Stimulated activated CD8-positive, alpha-beta memory T cell treated with anti-CD3 and anti-CD28 coated beads, Interleukin-4, amount 100 ng/mL, for 48 hours (primary cell): Measurements from ENCODE around the gene RET.
A peak's percentile ranks its signal among the peaks of the same experiment; 100 is the strongest.
"Not testable (repeated sequence)": the region's sequence is repeated elsewhere in the genome, so short reads cannot be mapped to it uniquely, and the experiment has no call there.

Source experiments
- DNase-seq: peaks from one replicate; pipeline ENCODE4 v3.0.0-alpha.2; 2020

The RET gene

DNA sequence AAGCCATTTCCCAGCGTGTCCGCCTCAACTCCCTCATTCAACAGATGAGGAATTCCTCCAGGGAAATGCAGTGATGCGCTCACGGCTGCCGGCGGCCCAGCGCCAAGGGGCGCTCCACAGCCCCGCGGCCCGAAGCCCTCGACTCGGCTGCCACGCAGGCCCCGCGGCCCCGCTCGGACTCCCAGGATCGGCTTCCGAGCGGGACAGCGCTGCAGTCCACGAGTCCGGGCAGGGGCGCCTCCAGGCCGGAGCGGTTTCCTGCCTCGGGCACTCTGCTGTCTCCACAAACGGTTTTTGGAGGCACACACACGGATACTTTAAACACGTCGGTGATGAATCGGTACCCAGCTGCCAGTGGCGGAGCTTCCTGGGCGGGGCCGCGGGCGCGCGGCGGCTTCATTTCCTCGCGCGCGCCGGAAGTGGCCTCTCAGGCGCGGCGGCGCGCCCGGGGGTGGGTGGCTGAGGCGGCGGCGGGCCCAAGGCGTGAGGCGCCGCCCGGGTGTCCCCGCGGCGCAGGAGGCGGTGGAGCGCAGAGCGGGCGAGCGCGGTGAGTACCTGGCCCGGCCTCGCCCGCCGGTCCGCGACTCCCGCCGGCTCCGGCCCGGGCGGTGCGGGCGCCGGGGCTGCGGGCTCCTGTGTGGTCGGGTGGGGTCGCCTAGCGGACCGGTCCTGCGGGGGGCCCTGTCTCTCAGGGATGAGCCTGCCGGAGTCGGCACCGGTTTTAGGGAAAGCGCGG, 61.3 kb downstream of the RET start, which contains the start of gene CSGALNACT2:
Gene CSGALNACT2 (plus strand): TSS at position 425 of the 736 bp plus-strand sequence. CDS start 16,705 bp downstream, outside the sequence.
- DNase-seq = peak; percentile 89

DNA sequence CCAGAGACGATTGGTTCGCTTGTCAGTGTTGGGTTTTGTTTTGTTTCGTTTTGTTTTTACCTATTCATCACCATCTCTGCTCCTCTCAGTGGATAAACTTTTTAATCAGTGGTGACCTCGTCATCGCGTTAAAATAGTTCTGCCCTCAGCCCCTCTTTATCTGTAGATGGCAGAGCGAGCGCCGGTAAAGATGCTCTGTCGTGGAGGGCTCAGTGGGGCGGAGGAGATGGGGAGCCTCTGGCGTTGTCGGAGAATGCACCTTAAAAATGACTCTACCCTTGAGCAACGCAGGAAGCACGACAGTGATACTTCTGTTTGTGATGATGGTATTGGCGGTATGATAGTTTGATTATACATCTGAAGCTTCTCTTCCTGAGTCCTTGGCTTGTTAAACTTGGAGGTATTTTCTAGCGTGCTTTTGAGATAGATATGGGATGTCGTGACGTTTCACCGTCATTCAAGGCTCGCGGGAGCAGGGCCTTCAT, 61.9 kb downstream of the RET start:
- peak; percentile 73 for DNase-seq

DNA sequence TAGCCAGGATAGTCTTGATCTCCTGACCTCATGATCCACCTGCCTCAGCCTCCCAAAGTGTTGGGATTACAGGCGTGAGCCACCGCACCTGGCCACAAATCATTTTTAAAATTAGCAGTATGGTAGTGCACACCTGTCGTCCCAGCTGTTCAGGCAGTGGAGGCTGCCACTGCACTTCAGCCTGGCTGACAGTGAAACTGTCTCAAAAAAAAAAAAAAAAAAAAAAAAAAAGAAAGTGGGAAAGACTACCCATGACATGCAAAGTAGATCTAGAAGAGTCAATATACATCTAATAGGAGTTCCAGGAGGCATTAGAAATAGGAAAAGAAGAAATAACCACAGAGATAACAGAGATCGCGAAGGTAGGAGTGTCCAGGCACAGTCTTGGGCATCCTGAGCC, 64.6 kb downstream of the RET start:
- no peak for DNase-seq

DNA sequence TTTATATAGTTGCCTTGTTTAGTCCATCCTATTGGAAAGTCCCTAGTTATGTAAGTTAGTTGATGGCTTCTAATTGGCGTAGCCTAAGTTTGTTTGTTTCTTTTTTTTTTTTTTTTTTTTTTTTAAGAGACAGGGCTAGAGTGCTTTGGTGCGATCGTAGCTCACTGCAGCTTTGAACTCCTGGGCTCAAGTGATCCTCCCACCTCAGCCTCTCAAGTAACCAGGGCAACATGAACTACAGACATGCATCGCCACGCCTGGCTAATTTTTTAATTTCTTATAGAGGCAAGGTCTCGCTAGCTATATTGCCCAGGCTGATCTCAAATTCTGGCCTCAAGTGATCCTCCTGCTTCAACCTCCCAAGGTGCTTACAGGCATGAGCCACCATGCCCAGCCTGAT, 68.4 kb downstream of the RET start:
- no peak for DNase-seq

DNA sequence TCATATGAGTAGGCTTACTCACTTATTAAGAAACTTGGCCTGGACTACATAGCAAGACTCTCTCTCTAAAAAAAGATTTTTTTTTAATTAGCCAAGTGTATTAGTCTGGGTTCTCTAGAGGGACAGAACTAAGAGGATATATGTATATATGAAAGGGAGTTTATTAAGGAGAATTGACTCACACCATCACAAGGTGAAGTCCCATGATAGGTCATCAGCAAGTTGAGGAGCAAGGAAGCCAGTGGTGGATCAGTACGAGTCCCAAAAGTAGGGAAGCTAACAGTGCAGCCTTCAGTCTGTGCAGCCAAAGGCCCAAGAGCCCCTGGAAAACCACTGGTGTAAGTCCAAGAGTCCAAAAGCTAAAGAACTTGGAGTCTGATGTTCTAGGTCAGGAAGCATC, 69.1 kb downstream of the RET start:
- not testable (repeated sequence) for DNase-seq

DNA sequence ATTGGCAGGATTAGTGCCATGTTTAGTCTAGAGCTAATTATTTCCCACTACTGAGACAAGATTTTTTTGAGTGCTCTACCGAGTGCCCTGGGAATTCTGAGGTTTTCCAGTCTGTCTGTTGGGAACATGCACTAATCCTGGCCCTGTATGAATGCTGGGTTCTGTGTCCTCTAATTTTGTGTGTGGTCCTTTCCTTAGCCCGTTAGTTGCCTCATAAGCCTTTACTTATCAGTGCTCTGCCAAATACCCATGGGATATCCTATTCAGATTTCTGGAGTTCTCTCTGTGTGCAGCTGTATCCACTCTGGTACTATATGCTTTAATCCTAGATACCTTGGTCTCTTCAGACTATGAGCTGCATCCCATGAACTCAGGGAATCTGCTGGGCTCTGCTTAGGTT, 74.5 kb downstream of the RET start:
- no peak for DNase-seq

DNA sequence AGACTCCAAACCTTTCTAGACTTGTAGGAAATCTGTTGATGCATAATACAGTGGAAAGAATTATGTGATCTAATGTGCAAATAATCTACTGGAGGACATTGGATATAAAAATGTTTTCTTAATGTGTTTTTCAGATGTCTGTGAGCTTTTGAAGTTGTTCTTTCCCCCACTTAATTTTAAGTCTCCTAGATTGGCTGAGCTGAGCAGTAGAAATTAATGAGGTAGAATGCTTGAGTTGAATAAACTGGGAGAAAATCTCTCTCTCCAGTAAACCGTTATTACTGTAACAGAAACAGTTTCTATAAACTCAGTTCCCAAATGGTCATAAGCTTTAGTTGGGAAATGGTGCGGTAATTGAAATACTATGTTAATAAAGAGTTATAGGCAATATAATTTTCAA, 77.0 kb downstream of the RET start:
- DNase-seq = no peak

DNA sequence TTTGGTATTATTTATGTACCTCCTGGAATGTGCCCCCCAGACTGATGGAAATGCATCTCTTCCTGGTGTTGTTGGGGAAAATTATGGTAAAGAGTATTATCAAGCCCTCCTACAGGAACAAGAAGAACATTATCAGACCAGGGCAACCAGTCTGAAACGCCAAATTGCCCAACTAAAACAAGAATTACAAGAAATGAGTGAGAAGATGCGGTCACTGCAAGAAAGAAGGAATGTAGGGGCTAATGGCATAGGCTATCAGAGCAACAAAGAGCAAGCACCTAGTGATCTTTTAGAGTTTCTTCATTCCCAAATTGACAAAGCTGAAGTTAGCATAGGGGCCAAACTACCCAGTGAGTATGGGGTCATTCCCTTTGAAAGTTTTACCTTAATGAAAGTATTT, 78.4 kb downstream of the RET start:
- DNase-seq = no peak

DNA sequence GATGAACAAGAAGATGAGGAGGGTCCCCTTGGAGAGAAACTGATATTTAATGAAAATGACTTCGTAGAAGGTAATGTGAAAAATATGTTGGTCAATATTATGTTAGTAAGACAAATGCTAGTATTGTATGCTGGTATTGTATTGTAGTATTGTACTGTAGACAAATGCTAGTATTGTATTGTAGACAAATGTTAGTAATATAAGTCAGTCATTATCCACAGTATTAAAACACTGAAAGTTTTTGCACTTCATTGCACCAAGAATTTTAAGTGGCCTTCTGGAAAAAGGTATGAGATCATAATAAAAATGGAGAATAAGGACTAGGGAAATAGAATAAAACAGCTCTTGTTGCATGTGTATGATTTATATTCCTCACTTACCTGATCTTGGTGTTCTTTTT, 78.9 kb downstream of the RET start:
- no peak for DNase-seq

DNA sequence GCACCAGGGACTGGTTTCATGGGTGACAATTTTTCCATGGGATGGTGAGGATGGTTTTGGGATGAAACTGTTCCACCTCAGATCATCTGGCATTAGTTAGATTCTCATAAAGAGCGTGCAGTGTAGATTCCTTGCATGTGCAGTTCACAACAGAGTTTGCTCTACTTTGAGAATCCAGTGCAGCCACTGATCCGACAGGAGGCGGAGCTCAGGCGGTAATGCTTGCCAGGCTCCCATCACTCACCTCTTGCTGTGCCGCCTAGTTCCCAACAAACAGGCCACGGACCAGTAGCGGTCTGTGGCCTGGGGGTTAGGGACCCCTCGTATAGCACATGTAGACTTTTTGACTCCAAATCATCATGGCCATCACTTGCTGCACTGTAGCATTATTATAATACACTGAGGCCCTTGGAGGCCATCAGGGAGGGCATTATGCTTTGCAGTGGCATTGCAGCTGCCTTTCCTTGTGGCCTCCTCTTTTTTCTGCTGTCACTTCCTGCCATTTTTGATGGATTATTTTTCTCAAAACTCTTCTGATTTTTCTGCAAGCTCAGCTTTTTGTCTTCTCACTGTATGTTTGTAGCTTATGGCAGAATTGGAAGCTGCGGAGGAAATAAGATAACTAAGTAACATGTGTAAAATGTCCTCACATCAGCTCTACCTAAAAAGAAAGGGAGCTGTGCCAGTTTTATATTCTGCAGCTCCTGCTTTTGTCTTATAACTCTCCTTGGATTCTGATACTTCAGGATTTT, 79.9 kb downstream of the RET start:
- DNase-seq = no peak

DNA sequence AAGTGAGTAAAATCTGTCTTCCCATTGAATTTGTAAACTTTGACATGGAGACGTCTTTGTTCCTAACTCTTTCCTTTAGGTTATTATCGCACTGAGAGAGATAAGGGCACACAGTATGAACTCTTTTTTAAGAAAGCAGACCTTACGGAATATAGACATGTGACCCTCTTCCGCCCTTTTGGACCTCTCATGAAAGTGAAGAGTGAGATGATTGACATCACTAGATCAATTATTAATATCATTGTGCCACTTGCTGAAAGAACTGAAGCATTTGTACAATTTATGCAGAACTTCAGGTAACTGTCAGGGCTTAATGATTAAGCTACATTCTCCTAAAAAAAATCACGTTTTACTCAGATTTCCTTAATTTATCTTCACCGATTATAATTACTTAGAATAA, 81.8 kb downstream of the RET start:
- no peak for DNase-seq

DNA sequence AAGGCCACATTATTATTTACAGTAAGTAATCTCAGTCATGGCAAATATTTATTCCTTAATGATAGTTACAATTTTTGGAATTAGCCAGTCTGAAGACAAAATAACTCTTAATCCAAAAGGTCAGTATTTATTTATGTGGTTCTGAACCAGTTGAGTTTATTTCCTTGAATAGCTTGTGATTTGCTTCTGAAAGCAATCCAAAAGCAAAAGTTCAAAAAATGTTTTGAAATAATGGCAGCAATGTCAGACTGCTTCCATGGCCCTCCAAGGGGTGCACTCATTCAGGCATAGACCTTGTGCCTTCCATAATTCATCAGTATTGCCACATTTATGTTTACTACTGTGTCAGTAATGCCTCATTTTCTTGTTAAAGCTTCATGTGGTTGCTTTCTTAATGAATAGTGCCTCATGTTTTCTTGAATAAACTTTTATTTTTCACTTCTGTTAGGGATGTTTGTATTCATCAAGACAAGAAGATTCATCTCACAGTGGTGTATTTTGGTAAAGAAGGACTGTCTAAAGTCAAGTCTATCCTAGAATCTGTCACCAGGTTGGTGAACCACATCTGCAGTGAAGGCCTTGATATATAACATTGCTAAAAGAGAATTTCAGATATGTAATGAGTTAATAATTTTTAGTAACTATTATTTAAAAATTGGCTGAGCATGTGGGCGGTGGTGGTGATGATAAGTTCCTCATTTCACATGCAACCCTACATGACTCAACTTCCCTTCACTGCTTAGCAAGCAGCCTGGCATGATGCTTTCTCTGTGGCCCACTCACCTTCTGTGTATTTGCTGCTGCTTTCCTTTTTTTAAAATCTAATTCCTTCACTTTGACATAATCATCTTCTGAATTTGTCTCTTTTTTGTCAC, 83.4 kb downstream of the RET start:
- peak; percentile 58 for DNase-seq

DNA sequence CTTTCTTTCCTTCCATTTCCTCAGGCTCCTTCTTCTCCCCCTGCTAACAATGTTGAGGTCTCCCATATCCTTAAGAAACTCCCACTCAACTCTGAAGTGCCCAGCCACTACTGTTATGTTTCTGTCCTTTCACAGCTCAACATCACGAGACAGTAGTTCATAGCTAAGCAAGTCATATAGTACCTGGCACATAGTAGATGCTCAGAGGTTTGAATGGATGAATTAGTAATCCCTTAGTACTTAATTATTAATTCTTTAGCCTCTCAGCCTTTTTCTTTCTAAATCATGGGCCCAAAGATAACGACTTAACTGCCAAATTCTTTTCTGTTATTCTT, 84.0 kb downstream of the RET start:
- DNase-seq = no peak

DNA sequence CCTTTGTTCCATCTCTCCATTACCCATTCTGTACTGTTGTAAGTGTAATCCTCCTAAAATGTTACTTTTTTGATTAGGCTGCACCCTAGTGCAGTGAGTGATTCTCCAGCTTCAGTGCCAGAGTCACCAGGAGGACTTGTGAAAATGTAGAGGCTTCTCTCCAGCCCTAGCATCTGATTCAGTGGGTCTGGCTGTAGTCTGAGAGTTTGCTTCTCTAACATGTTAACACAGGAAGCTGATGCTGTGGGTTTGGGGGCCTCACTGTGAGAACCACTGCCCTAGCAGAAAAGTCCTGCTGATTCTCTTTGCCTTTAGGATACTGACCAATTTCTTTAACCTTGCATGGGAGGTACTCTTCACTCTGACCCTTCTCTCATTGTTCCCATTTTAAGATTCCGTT, 85.7 kb downstream of the RET start:
- no peak for DNase-seq

DNA sequence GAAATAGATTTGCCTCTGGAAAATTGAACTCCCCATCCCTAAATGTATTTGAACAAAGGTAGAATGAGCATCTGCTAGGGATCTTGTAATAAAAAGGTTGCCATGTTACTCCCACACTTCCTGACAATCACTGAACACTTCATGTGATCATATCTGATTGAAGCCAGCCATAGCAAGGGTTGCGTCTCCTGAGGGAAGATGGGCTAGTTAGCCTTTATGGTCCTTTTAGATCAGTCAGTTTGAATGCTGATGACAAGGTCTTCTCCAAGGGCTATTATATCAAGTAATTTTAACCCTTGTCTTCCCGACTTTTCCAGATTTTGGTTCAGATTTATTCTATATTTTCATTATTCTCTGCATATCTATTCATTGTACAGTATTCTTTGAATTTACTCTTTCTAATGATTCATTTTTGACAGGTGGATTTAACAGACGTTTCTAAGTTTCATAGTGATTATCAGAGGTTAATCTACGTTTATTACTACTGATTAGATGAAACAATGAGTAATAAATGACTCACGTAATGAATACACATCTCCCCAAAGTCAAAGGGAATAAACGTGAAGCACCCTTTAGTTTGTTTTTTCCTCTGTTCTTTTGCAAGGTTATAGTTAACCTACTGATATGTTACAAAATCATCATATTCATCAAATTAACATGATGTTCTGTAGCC, 89.5 kb downstream of the RET start:
- no peak for DNase-seq

DNA sequence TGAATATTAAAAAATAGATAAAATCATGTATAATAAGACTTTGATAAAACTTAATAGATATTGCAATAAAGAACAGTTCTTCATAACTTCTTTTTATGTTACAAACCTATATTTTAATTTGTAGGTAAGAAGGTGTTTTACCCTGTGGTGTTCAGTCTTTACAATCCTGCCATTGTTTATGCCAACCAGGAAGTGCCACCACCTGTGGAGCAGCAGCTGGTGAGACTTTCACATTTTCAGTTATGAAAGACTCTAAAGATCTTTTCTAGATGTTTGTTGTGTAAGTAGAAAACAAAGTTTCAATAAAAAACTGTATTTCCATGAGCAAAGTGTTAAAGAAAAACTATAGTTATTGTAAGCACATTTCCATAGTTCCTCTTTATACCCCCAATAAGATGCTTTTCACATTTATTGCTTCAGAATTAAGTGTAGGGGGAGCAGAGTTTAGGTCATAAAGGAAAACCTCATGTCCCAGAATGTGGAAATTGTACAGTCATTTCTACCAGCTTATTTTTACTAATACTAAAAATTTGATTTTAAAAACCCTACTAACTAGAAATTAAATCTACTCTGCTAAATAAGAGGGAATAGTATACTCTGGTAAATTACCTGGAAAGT, 90.1 kb downstream of the RET start:
- DNase-seq = no peak

DNA sequence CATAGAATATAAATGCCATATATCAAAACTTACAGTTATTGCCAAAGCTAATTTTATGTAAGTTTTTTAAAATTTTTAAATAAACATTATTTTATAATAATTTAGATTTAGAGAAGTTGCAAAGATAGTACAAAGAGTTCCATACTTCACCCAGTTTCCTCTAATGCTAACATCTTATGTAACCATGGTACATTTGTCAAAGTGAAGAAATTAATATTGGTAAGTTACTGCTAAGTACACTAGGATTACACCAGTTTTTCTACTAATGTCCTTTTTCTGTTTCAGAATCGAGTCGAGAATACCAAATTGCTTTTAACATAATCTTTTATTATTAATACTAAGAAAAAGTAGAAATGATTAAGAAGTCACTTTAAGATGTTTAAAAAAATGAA, 90.6 kb downstream of the RET start:
- no peak for DNase-seq

DNA sequence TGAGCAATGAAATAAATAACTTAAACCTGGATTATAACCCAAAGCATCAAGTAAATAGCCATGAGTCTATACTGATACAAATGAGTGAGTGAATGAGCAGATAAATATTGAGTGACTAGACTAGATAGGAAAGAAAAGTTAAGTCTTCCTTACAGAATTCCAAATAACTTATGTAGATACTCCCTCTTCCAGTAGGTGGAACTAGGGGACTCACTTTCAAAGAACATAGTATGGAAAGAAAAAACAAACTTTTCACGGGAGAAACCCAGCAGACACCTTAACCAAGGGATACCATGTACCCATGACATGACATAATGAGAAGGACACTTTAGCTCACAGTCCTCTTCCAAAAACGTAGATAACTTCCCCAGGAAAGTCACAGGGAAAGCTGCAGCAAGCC, 93.6 kb downstream of the RET start:
- no peak for DNase-seq

DNA sequence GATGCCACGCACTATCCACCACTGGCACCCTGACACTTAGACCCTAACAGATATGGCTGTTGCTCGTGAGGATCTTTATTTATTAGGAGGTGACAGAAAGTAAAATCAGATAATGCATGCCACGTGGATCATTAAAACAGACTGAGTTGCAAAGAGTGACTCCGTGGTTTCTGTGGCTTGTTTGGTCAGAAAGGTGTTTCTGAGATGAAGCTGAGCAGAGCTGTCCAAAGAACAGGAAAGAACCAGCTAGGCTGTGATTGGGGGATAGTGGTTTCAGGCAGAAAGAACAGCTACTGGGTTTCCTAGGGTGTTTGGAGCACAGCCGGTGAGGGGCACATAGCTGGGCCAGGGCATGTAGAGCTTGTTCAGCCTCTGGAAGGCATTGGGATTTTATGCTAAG, 95.8 kb downstream of the RET start:
- no peak for DNase-seq

DNA sequence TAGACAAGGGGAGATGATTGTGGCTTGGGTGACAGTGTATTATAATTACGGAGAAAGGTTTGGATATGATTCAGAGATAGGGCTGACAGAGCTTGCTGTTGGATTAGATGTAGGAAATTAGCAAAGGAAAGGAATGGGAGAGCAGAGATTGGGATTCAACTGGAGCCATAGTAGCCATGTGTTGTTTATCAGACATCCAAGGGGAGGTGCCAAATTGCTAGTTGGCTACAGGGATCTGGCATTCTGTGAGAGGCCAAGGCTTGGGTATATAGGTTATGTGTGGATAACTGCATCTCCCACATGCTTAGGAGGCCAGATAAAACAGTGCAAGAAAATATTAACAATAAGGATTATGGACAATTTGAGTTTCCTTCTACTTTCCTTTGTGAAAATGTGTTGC, 96.3 kb downstream of the RET start:
- DNase-seq = no peak

DNA sequence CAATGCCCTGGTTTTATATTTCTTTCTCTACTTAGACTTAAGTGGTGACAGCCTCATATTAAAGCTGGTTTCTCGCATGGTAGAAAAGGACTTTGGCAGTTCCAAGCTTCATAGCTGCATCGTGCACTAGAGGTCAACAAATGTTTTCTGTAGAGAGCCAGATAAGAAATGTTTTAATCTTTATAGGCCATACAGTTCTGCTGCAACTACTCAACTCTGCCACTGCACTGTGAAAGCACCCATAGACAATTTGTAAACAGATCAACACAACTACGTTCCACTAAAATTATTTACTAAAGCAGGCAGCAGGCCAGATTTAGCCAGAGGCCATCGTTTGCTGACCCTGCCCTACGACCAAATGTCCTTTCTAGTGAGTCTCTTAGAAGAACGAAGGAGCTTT, 98.1 kb downstream of the RET start:
- DNase-seq = no peak

DNA sequence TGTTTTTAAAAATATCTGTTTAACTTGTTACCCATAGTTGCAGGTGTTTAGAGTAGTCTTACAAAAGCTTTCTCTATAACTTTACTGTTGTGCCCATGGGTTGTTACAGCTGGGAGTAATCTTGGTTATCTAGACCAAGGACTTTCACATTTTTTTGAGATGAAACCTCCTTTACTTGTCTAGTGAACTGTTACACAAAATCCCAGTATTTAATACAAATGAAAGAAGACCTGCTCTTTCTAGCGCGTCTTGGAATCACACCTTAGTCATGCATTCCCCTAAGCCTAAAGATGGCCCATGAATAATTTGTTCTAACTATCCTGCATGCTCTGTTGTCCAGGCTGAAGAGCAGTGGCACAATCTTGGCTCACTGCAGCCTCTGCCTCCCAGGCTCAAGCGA, 99.4 kb downstream of the RET start:
- DNase-seq = no peak

DNA sequence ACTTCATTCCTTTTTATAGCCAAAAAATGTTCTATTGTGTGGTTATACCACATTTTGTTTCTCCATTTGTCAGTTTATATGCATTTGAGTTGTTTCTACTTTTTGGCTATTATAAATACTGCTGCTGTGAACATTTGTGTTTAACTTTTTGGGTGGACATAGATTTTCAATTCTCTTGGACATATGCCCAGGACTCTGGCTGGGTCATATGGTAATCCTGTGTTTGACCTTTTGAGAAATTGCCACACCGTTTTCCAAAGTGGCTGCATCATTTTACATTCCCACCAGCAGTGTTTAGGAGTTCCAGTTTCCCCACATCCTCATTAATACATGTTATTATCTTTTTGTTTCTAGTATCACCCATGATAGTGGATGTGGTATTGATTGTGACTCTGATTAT, 100.7 kb downstream of the RET start:
- DNase-seq = no peak
